ENCODE data around the gene SCYL1. TPM values are rescaled to one million over a fixed set of nuclear protein-coding genes. Genes with fewer than 3 reads are reported as not detected.

The SCYL1 gene
- total RNA-seq, 1 donor from 2014 or later = 16.9 TPM

DNA sequence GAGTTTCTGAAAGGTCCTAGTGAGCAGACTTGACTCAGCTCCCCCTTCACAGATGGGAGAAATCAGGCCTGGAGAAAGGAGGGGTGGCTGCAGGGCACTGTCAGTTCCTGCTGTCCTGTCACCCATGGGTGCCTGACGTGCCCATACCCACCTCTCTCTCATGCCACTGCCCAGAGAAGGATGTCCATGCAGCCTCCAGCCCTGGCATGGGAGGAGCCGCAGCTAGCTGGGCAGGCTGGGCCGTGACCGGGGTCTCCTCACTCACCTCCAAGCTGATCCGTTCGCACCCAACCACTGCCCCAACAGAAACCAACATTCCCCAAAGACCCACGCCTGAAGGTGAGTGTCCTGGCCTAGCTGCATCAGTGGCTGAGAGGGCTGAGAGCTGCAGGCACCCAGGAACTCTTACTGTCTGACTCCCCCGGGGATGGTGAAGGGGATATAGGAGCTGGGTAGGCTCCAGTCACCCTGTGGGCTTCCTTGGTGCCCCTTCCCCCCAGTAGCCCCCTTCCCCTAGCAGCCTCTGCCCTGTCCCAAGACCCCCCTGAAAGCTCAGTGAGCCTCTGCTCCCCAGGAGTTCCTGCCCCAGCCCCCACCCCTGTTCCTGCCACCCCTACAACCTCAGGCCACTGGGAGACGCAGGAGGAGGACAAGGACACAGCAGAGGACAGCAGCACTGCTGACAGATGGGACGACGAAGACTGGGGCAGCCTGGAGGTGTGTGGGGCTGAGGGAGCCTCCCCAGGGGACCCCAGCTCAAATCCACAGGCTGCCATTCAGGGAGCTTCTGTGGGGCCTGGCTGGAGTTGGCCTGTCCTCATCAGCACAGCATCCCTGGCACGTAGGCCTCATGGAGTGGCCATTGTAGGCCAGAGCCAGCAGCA, 11.8 kb downstream of the SCYL1 start:
- Mint-ChIP-seq H3K4me1 (peaks cover 5% of the 10 kb centered on the region), H3K36me3 (peaks cover 15% of the 10 kb centered on the region), H3K4me3 (peak overlapping the region; percentile 8), H3K27ac (no peak overlapping the region), H3K27me3 (ENCODE audit: insufficient read depth, low read depth) (peaks cover 14% of the 10 kb centered on the region), H3K9me3 (no peaks in the 10 kb centered on the region)
- Histone ChIP-seq H3K4me2 (no peak overlapping the region), H2AFZ (replicated peaks) (no peak overlapping the region), H3K27ac (no peak overlapping the region), H3K27me3 (peaks cover 46% of the 10 kb centered on the region), H3K9me3 (ENCODE audit: low read depth) (no peaks in the 10 kb centered on the region), H4K20me1 (ENCODE audit: low read depth) (peaks cover 35% of the 10 kb centered on the region), H3K79me2 (ENCODE audit: low read depth) (no peaks in the 10 kb centered on the region), H3K36me3 (no peaks in the 10 kb centered on the region), H3K4me3 (no peak overlapping the region), H3F3A (ENCODE audit: low read depth) (peaks cover 29% of the 10 kb centered on the region), H3K9ac (no peak overlapping the region), H3K4me1 (peaks cover 19% of the 10 kb centered on the region)
- TF ChIP-seq EZH2 (IDR thresholded peaks at IDR 0.05) (no peak), EZH2phosphoT487 (IDR thresholded peaks at IDR 0.05) (no peak)
- TF ChIP-seq, protein P1, sequence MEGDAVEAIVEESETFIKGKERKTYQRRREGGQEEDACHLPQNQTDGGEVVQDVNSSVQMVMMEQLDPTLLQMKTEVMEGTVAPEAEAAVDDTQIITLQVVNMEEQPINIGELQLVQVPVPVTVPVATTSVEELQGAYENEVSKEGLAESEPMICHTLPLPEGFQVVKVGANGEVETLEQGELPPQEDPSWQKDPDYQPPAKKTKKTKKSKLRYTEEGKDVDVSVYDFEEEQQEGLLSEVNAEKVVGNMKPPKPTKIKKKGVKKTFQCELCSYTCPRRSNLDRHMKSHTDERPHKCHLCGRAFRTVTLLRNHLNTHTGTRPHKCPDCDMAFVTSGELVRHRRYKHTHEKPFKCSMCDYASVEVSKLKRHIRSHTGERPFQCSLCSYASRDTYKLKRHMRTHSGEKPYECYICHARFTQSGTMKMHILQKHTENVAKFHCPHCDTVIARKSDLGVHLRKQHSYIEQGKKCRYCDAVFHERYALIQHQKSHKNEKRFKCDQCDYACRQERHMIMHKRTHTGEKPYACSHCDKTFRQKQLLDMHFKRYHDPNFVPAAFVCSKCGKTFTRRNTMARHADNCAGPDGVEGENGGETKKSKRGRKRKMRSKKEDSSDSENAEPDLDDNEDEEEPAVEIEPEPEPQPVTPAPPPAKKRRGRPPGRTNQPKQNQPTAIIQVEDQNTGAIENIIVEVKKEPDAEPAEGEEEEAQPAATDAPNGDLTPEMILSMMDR (IDR thresholded peaks at IDR 0.05) = no peak
- no peak for DNase-seq (ENCODE audit: low spot score)

DNA sequence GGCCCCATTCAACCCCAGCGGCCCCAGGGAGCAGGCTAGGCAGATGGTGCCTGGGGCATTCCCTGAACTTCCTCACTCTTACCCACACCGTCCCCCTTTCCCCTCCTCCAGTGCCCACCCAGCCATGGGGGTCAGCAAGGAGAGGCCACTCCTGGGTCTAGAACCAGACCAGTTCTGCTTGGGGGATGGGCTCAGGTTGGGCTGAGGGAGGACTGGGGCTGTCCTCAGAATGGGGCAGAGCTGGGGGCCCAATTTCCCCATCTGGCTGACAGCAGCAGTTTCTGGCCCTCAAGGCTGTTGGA, 12.4 kb downstream of the SCYL1 start:
- Mint-ChIP-seq H3K9me3 (no peaks in the 10 kb centered on the region), H3K27me3 (ENCODE audit: insufficient read depth, low read depth) (peaks cover 16% of the 10 kb centered on the region), H3K27ac (no peak overlapping the region), H3K4me3 (no peak overlapping the region), H3K4me1 (peaks cover 7% of the 10 kb centered on the region), H3K36me3 (peaks cover 17% of the 10 kb centered on the region)
- H3K4me3 ChIP-seq = no peak overlapping the region
- no peak for DNase-seq (ENCODE audit: low spot score)
- H3K4me2 ChIP-seq = no peak overlapping the region
- no peak overlapping the region for H2AFZ ChIP-seq (replicated peaks)
- H3K27me3 ChIP-seq = peaks cover 52% of the 10 kb centered on the region
- H3F3A ChIP-seq (ENCODE audit: low read depth) = peaks cover 29% of the 10 kb centered on the region
- no peaks in the 10 kb centered on the region for H3K9me3 ChIP-seq (ENCODE audit: low read depth)
- no peaks in the 10 kb centered on the region for H3K36me3 ChIP-seq
- no peak overlapping the region for H3K27ac ChIP-seq
- peaks cover 35% of the 10 kb centered on the region for H4K20me1 ChIP-seq (ENCODE audit: low read depth)
- H3K9ac ChIP-seq = no peak overlapping the region
- TF ChIP-seq EZH2 (IDR thresholded peaks at IDR 0.05) (no peak), EZH2phosphoT487 (IDR thresholded peaks at IDR 0.05) (no peak)
- TF ChIP-seq, protein P1 (IDR thresholded peaks at IDR 0.05) = no peak
- peaks cover 19% of the 10 kb centered on the region for H3K4me1 ChIP-seq
- no peaks in the 10 kb centered on the region for H3K79me2 ChIP-seq (ENCODE audit: low read depth)

- H3K9me3 Mint-ChIP-seq = no peaks in the 10 kb centered on the region
- H3K36me3 Mint-ChIP-seq = peaks cover 17% of the 10 kb centered on the region
- H3K4me1 Mint-ChIP-seq = peaks cover 7% of the 10 kb centered on the region
Measured at GRCh38 chr11:65537620-65538231, 12.8 kb downstream of the SCYL1 start.

More at GRCh38 chr11:65537620-65538231, 12.8 kb downstream of the SCYL1 start:
- Histone ChIP-seq H3K79me2 (ENCODE audit: low read depth) (no peaks in the 10 kb centered on the region), H3K4me2 (no peak overlapping the region), H3K4me3 (no peak overlapping the region), H4K20me1 (ENCODE audit: low read depth) (peaks cover 35% of the 10 kb centered on the region), H3K9ac (no peak overlapping the region), H3K27me3 (peaks cover 54% of the 10 kb centered on the region), H2AFZ (replicated peaks) (no peak overlapping the region), H3K36me3 (no peaks in the 10 kb centered on the region), H3K4me1 (peaks cover 19% of the 10 kb centered on the region), H3K27ac (no peak overlapping the region), H3K9me3 (ENCODE audit: low read depth) (no peaks in the 10 kb centered on the region), H3F3A (ENCODE audit: low read depth) (peaks cover 29% of the 10 kb centered on the region)
- Mint-ChIP-seq H3K27me3 (ENCODE audit: insufficient read depth, low read depth) (peaks cover 16% of the 10 kb centered on the region), H3K4me3 (peak overlapping the region; percentile 35), H3K27ac (no peak overlapping the region)
- no peak for DNase-seq (ENCODE audit: low spot score)
- no peak for TF ChIP-seq EZH2 (IDR thresholded peaks at IDR 0.05)
- no peak for TF ChIP-seq EZH2phosphoT487 (IDR thresholded peaks at IDR 0.05)
- TF ChIP-seq, protein P1 (IDR thresholded peaks at IDR 0.05) = no peak

Data from neural progenitor cell (in vitro differentiated cells).